Heart left ventricle (tissue), 16 donors: Measurements from ENCODE around the gene IL36A. TPM values are rescaled to one million over a fixed set of nuclear protein-coding genes. Genes with fewer than 3 reads are reported as not detected.

Experiments
- ATAC-seq, 4 donors: fragments of 200-7000 bp; cut with Tn5 transposase; one replicate each; pipeline ENCODE4 v1.9.1; 2020 to 2022; ENCODE audit warnings: moderate library complexity in 4 of 4, mild to moderate bottlenecking in 3 of 4, moderate number of reproducible peaks in 1 of 4
- DNase-seq, 5 donors: peaks; one replicate each; pipeline ENCODE4 v3.0.0-alpha.2; 2020
- H3K27ac ChIP-seq, 12 donors: fragments of 200-600 bp; sonication (generic) in 4 of 12; one replicate each; pipeline versions ENCODE4 v1.5.0 to v1.8.0; 2016 to 2022; ENCODE audit warnings: mild to moderate bottlenecking in 2 of 12
- H3K27me3 ChIP-seq, 9 donors: fragments of 200-600 bp; sonication (generic) in 2 of 9; one replicate each; pipeline versions ENCODE4 v1.5.1 to v1.8.0; 2016 to 2022; ENCODE audit warnings: mild to moderate bottlenecking in 3 of 9
- H3K36me3 ChIP-seq, 9 donors: fragments of 200-600 bp; sonication (generic) in 2 of 9; one replicate each; pipeline versions ENCODE4 v1.5.0 to v1.8.0; 2018 to 2022; ENCODE audit warnings: mild to moderate bottlenecking in 2 of 9
- H3K4me1 ChIP-seq, 12 donors: fragments of 200-600 bp; sonication (generic) in 4 of 12; one replicate each; pipeline versions ENCODE4 v1.5.0 to v1.8.0; 2016 to 2022; ENCODE audit warnings: mild to moderate bottlenecking in 3 of 12
- H3K4me3 ChIP-seq, 12 donors: fragments of 200-600 bp; sonication (generic) in 4 of 12; one replicate each; pipeline versions ENCODE4 v1.5.0 to v1.8.0; 2017 to 2022; ENCODE audit warnings: mild to moderate bottlenecking in 9 of 12, moderate library complexity in 4 of 12
- H3K9me3 ChIP-seq, 12 donors: fragments of 200-600 bp; sonication (generic) in 4 of 12; one replicate each; pipeline versions ENCODE4 v1.5.0 to v1.8.0; 2016 to 2022; ENCODE audit warnings: mild to moderate bottlenecking in 1 of 12
- POLR2A ChIP-seq, 2 donors: fragments of 450-650 bp; IDR thresholded peaks; one replicate each; pipeline ENCODE4 v1.6.1; 2017; ENCODE audit warnings: antibody characterized with exemption in 2 of 2, mild to moderate bottlenecking in 2 of 2, moderate library complexity in 2 of 2
- WGBS, 4 donors: extraction: QIAGEN DNeasy Blood & Tissue Kit in 2 of 4; methylation state at CpG; one replicate each; pipeline versions ENCODE4 v1.1.5 to v1.1.7; 2013 to 2018; 5-methylcytosine and 5-hydroxymethylcytosine counted together
- intact Hi-C, 10 donors: fragments of 100-400 bp; cut with DNase I; formaldehyde crosslinking; loops; one replicate each; pipeline versions ENCODE4 v1.11.1 to v1.14.2; 2022
- polyA plus RNA-seq, 2 donors: library from polyadenylated mRNA; stranded (reverse); fragments of 200-250 nt; gene quantifications; one replicate each; pipeline ENCODE4 v1.2.3, GENCODE V29; 2013
- total RNA-seq, 9 donors: library from RNA; depleted of rRNA in 2 of 9; stranded (reverse); fragments of >200 nt in 2 of 9; fragmentation: NEBNext Ultra II Directional in 3 of 9; extraction: Animal tissue kit (Norgen Biotek cat#: 25700) in 3 of 9; gene quantifications; one replicate each; pipeline versions ENCODE4 v1.1.0 to v1.2.4, GENCODE V29; 2016 to 2023
- TF ChIP-seq, protein P1 (sequence below), 12 donors: fragments of 200-600 bp; sonication (generic) in 4 of 12; IDR thresholded peaks; one replicate each; pipeline versions ENCODE4 v1.5.0 to v1.8.0; 2018 to 2022; ENCODE audit warnings: antibody characterized with exemption in 12 of 12, mild to moderate bottlenecking in 5 of 12
- donor health status: ischemic (EF 13 %, LVEDD 7.1; RV severe dilation, severe dysfunction).
- donor health status: healthy with polysubstance abuse.
- donor health status: DM: no; HTN: yes; CAD: no.
- donor health status: DM: no; HTN: no; CAD: no.
- donor health status: ischemic (EF 25% LVEDD 6.9; RV normal size, moderate dysfunction).
- donor health status: ischemic (EF 25% LVEDD 5.7; RV mildly dilated, moderate dysfunction).
- donor health status: healthy.
- donor health status: DM: yes; HTN: yes; CAD: no.
- donor health status: ischemic (EF 35%, LVEDD 5.7; RV mildly dilated, moderate dysfunction).
- donor health status: nonischemic (EF 11% LVEDD 7.7; RV severe dilation, severe dysfunction).
- donor health status: DM: yes; HTN: yes; CAD: no.
- donor health status: PGD.
- donor health status: ischemic (EF 29% LVEDD 5.4; RV normal size, mild dysfunction).
- donor health status: nonischemic (EF 23%, LVEDD 6.1; RV moderate dilation, normal function).

The IL36A gene
- total and polyA plus RNA-seq, 11 donors, result not detected

- Histone ChIP-seq H3K36me3 (no peaks in the 10 kb centered on the region), H3K4me3 (no peak overlapping the region), H3K9me3 (no peaks in the 10 kb centered on the region), H3K27me3 (peaks cover 0 to 3% (median 0%) of the 10 kb centered on the region in 9 donors), H3K4me1 (no peaks in the 10 kb centered on the region), H3K27ac (no peak overlapping the region)
- no peak for DNase-seq
- 37 to 42% (median 40%) methylated on average over 2 of the region's 2 CpGs for WGBS, 4 donors
- no peak for TF ChIP-seq POLR2A (IDR thresholded peaks at IDR 0.05)
- TF ChIP-seq, protein P1, sequence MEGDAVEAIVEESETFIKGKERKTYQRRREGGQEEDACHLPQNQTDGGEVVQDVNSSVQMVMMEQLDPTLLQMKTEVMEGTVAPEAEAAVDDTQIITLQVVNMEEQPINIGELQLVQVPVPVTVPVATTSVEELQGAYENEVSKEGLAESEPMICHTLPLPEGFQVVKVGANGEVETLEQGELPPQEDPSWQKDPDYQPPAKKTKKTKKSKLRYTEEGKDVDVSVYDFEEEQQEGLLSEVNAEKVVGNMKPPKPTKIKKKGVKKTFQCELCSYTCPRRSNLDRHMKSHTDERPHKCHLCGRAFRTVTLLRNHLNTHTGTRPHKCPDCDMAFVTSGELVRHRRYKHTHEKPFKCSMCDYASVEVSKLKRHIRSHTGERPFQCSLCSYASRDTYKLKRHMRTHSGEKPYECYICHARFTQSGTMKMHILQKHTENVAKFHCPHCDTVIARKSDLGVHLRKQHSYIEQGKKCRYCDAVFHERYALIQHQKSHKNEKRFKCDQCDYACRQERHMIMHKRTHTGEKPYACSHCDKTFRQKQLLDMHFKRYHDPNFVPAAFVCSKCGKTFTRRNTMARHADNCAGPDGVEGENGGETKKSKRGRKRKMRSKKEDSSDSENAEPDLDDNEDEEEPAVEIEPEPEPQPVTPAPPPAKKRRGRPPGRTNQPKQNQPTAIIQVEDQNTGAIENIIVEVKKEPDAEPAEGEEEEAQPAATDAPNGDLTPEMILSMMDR (IDR thresholded peaks at IDR 0.05), result no peak
- intact Hi-C loops, result no loop called here
- no peak for ATAC-seq
Observed at GRCh38 chr2:113010088-113010487, 4.8 kb downstream of the IL36A start.

DNA sequence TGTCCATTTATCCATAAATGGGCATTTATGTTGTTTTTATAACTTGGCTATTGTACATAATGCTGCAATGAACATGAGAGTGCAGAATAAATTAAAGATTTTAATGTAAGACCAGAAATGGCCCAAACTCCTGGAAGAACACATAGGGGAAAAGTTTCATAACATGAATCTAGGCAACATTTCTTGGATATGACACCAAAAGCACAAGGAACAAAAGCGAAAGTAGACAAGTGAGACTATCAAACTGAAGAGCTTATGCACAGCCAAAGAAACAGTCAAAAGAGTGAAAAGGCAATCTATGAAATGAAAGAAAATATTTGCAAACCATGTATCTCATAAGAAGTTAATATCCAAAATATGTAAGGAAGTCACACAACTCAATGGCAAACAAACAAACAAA is 5.8 kb downstream of the IL36A start:
- H3K36me3 ChIP-seq, result no peaks in the 10 kb centered on the region
- no peaks in the 10 kb centered on the region for H3K4me1 ChIP-seq
- no peak overlapping the region for H3K4me3 ChIP-seq

DNA sequence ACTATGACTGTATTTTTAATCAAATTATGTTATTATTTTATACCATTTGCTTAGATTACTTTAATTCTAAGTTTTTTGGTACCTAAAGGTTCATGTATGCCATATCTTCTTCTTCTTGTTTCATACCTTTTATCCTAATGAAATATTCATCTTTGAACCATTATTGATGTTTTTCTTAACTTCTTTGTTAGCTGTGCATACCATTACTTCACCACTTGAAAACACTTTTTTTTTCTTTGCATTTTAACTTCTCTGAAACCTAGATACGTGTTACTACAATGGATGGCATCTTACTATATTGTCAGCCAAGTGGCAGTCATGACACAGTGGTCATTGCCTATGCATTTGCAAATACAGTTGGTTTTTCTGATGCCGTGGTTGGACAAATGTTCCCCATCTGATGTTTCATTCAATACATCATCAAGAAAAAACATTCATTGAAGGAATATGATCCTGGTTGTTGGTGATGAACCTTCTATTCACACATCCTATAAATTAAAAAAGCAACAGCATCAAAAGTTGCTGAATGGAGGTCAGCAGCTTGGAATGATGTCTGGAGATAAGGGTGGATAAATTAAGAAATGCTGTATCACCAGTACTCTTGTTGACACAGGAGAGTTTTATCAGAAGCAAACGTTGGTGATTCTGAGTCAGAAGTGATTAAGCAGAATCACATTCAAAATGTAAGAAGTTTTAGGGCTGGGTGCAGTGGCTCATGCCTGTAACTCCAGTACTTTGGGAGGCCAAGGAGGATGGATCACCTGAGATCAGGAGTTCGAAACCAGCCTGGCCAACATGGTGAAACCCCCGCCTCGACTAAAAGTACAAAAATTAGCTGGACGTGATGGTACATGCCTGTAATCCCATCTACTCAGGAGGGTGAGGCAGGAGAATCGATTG is 7.4 kb downstream of the IL36A start:
- ATAC-seq, result no peak
- no peak for DNase-seq

More for the DNA sequence above, 5.8 kb downstream of the IL36A start:
- 91 to 96% (median 95%) methylated on average over 1 of the region's 1 CpG for WGBS, 4 donors
- no peak overlapping the region for H3K27ac ChIP-seq
- no peak for TF ChIP-seq POLR2A (IDR thresholded peaks at IDR 0.05)
- TF ChIP-seq, protein P1 (IDR thresholded peaks at IDR 0.05), result no peak
- no peak for ATAC-seq
- intact Hi-C loops, result no loop called here
- H3K9me3 ChIP-seq, result no peaks in the 10 kb centered on the region
- H3K27me3 ChIP-seq, result peaks cover 0 to 5% (median 0%) of the 10 kb centered on the region in 9 donors
- DNase-seq, result no peak

GRCh38 chr2:113013336-113013661 is 8.0 kb downstream of the IL36A start:
- WGBS, 4 donors, result 76 to 85% (median 79%) methylated on average over 3 of the region's 3 CpGs
- H3K27me3 ChIP-seq, result peaks cover 0 to 11% (median 0%) of the 10 kb centered on the region in 9 donors
- intact Hi-C loops, result no loop called here
- no peak for ATAC-seq
- no peaks in the 10 kb centered on the region for H3K36me3 ChIP-seq
- H3K4me3 ChIP-seq, result no peak overlapping the region
- H3K4me1 ChIP-seq, result no peaks in the 10 kb centered on the region
- no peak for DNase-seq
- H3K27ac ChIP-seq, result no peak overlapping the region
- no peak for TF ChIP-seq POLR2A (IDR thresholded peaks at IDR 0.05)
- TF ChIP-seq, protein P1 (IDR thresholded peaks at IDR 0.05), result no peak
- no peaks in the 10 kb centered on the region for H3K9me3 ChIP-seq

More for the DNA sequence above, 7.4 kb downstream of the IL36A start:
- peaks cover 0 to 8% (median 0%) of the 10 kb centered on the region in 9 donors for H3K27me3 ChIP-seq
- no peaks in the 10 kb centered on the region for H3K4me1 ChIP-seq
- H3K36me3 ChIP-seq, result no peaks in the 10 kb centered on the region
- H3K27ac ChIP-seq, result no peak overlapping the region
- TF ChIP-seq, protein P1 (IDR thresholded peaks at IDR 0.05), result no peak
- TF ChIP-seq POLR2A (IDR thresholded peaks at IDR 0.05), result no peak
- no peak overlapping the region for H3K4me3 ChIP-seq
- WGBS, 4 donors, result 70 to 73% (median 71%) methylated on average over 8 of the region's 8 CpGs
- intact Hi-C loops, result no loop called here
- H3K9me3 ChIP-seq, result no peaks in the 10 kb centered on the region
